Activated T-cell treated with anti-CD3 and anti-CD28 coated beads for 1 hour (primary cell): ENCODE data around the gene MAPKBP1.

Experiments
- DNase-seq: peaks from one replicate; pipeline ENCODE4 v3.0.0-alpha.2; 2020; ENCODE audit warnings: low read depth

MAPKBP1 gene

GRCh38 chr15:41782371-41783282 lies 8.3 kb downstream of the MAPKBP1 start:
- no peak for DNase-seq

- no peak for DNase-seq
Measured at GRCh38 chr15:41783296-41783695, 9.0 kb downstream of the MAPKBP1 start.

- no peak for DNase-seq
Measured at GRCh38 chr15:41788262-41788661, 14.0 kb downstream of the MAPKBP1 start.

GRCh38 chr15:41789236-41789635 lies 15.0 kb downstream of the MAPKBP1 start:
- no peak for DNase-seq

- DNase-seq: no peak
Measured at GRCh38 chr15:41789662-41790061, 15.4 kb downstream of the MAPKBP1 start.

GRCh38 chr15:41790169-41790568 lies 15.9 kb downstream of the MAPKBP1 start:
- DNase-seq: no peak

DNA sequence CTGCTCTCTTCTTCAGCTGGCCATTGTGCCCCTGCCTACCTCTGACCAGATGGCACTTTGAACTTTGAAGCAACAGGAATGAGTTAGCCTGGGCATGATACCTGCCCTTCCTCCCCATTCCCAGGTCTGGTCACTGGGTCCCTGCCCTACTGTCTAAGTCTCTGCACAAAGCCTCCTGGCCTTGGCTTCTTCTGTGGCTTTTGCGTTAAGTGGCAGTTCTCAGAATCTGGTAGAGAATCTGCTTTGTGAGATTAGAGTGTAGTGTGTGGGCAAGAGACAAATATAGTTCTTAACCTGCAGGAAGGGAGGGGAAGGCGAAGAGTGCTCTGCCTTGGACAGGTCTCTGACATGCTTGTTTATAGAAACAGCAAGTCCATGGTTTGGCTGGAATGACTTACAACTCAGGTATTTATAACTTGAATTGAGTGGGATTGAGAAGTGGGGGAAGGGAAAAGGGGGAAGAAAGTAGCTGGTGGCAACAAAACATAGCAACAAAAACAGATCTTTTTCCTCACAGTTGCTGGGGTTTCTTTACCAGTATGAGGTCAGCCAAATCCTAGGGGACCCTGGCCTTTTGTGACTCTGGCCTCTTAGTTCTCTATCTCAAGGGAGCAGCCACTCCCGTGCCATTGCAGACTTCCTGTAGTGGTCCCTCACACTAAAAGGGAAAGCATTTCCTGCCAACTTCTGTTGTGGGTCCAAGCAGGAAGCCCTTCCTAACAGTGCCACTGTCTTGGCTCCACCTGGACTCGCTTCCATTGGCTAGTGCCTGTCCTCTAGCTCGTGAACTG lies 16.7 kb downstream of the MAPKBP1 start:
- DNase-seq: no peak

GRCh38 chr15:41791547-41791937 lies 17.3 kb downstream of the MAPKBP1 start:
- DNase-seq: no peak

- DNase-seq: no peak
Measured at GRCh38 chr15:41792000-41792637, 17.8 kb downstream of the MAPKBP1 start.

DNA sequence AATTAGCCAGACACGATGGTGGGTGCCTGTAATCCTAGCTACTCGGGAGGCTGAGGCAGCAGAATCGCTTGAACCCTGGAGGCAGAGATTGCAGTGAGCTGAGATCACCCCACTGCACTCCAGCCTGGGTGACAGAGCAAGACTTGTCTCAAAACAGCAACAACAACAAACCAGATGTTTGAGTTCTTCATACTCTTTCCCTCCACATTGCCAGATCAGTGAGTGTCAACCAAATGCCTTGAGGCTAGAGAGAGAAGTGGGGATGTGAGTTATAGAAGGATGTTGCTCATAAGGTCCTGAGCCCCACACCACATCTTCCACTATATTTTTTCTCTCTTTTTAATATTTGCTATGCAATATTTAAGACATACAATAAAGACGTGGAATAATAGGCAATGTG lies 19.8 kb downstream of the MAPKBP1 start:
- no peak for DNase-seq

GRCh38 chr15:41795996-41796856 lies 21.9 kb downstream of the MAPKBP1 start:
- no peak for DNase-seq

- no peak for DNase-seq
Measured at GRCh38 chr15:41797201-41797944, 23.1 kb downstream of the MAPKBP1 start.

- DNase-seq: no peak
Measured at GRCh38 chr15:41798607-41799487, 24.6 kb downstream of the MAPKBP1 start.

- DNase-seq: no peak
Measured at GRCh38 chr15:41799488-41799805, 25.2 kb downstream of the MAPKBP1 start.

- no peak for DNase-seq
Measured at GRCh38 chr15:41801185-41801584, 26.9 kb downstream of the MAPKBP1 start.

DNA sequence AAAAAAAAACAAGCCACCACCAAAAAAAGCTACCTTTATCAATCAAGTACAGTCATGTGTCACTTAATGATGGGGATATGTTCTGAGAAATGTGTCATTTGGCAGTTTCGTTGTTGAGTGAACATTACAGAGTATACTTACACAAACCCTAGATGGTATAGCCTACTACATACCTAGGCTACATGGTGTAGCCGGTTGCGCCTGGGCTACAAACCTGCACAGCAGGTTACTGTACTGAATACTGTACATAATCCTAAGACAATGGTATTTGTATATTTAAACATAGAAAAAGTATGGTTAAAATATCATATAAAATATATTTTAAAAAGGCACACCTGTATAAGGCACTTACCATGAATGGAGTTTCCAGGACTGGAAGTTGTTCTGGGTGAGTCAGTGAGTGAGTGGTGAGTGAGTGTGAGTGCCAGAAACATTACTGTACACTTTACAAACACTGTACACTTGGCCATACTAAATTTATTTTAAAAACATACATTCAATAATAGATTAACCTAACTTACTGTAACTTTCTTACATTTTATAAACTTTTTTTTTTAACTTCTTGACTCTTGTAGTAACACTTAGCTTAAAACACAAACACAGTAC lies 27.7 kb downstream of the MAPKBP1 start:
- DNase-seq: no peak

DNA sequence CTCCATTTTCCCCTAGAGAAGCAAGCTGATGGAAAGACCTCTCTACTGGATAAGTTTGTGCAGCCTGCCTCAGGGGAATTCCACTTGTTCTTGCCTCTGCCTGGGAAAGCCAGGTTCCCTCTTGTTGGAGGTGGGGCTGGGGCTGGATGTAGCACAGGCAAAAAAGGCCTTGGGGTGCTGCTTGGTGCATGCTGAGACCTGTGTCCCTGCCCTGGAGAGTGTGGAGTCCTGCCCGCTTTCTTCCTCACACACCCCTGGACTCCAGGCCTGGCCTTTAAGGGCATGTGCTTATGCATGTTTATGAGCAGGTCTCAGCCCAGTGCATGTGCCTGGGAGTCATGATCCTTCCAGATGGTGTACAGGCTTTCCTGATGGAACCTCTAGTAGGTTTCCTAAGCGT lies 30.1 kb downstream of the MAPKBP1 start:
- DNase-seq: no peak

- no peak for DNase-seq
Measured at GRCh38 chr15:41804916-41805666, 30.8 kb downstream of the MAPKBP1 start.

GRCh38 chr15:41805711-41806110 lies 31.4 kb downstream of the MAPKBP1 start:
- no peak for DNase-seq
